Osteocyte (in vitro differentiated cells): ENCODE measurements around the gene ACVR1B. TPM values are rescaled to one million over a fixed set of nuclear protein-coding genes. Genes with fewer than 3 reads are reported as not detected.

Experiments
- DNase-seq: peaks from one replicate; pipeline ENCODE4 v3.0.0; 2021; ENCODE audit warnings: mixed read lengths; ENCODE audit not compliant: unreplicated experiment; ENCODE audit errors: extremely low spot score
- H3K27ac Mint-ChIP-seq: one replicate; pipeline ENCODE4 v1.8.0; 2021; ENCODE audit warnings: mild to moderate bottlenecking, mixed read lengths; ENCODE audit not compliant: unreplicated experiment
- H3K27me3 Mint-ChIP-seq: one replicate; pipeline ENCODE4 v1.8.0; 2021; ENCODE audit warnings: mixed read lengths; ENCODE audit not compliant: unreplicated experiment
- H3K36me3 Mint-ChIP-seq: one replicate; pipeline ENCODE4 v1.8.0; 2021; ENCODE audit warnings: mixed read lengths; ENCODE audit not compliant: unreplicated experiment
- H3K4me1 Mint-ChIP-seq: one replicate; pipeline ENCODE4 v1.8.0; 2021; ENCODE audit warnings: mixed read lengths; ENCODE audit not compliant: unreplicated experiment
- H3K4me3 Mint-ChIP-seq: one replicate; pipeline ENCODE4 v1.8.0; 2021; ENCODE audit warnings: mild to moderate bottlenecking, moderate library complexity, mixed read lengths; ENCODE audit not compliant: unreplicated experiment
- H3K9me3 Mint-ChIP-seq: one replicate; pipeline ENCODE4 v1.8.0; 2021; ENCODE audit warnings: mixed read lengths; ENCODE audit not compliant: unreplicated experiment
- total RNA-seq: library from RNA; stranded (reverse); gene quantifications from 2 replicates; pipeline ENCODE4 v1.2.1, GENCODE V29; 2021
- TF ChIP-seq, protein P1 (sequence below): fragments of 200-600 bp; sonication (generic); IDR thresholded peaks from 2 replicates; pipeline ENCODE4 v1.5.0; 2021; ENCODE audit warnings: antibody characterized with exemption, mild to moderate bottlenecking, moderate library complexity

Gene ACVR1B
- total RNA-seq, 1 donor from 2014 or later, result 15.8 TPM

DNA sequence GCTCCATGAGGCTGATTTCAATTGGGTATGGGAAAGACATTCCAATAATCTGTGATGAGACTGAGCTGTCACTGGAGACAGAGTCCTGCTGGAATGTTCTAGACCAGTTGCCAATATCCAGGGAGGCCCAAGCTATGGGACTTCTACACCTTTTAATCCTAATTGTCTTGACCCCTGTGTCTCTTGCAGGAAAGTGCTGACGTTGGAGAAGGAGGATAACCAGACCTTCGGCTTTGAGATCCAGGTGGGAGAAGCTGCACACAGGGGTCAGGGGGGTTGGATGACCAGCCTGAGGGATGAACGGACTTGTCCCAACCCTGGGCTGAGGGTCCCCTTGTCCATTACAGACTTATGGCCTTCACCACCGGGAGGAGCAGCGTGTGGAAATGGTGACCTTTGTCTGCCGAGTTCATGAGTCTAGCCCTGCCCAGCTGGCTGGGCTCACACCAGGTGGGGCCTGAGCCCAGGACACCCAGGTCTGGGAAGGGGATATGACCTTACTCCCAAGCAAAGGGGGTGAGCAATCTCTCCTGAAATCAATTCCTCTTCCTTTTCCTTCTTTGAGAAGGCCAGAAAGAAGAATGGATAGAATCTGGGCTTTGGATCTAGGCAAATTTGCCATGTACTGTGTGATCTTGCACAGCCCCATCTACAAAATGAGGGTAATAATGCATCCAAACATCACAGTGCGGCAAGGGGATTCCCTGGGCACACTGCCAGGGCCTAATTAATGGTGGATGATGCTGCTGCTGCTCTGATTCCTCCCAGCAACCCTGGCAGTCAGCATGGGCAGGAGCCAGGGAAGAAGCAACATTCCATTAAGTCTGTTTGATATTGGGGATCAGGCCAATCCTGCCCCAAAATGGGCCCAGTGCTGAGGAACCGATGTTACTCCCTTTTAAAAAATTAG is 59.4 kb downstream of the ACVR1B start:
- H3K27ac Mint-ChIP-seq, result peak overlapping the region; percentile 89
- no peaks in the 10 kb centered on the region for H3K27me3 Mint-ChIP-seq
- TF ChIP-seq, protein P1, sequence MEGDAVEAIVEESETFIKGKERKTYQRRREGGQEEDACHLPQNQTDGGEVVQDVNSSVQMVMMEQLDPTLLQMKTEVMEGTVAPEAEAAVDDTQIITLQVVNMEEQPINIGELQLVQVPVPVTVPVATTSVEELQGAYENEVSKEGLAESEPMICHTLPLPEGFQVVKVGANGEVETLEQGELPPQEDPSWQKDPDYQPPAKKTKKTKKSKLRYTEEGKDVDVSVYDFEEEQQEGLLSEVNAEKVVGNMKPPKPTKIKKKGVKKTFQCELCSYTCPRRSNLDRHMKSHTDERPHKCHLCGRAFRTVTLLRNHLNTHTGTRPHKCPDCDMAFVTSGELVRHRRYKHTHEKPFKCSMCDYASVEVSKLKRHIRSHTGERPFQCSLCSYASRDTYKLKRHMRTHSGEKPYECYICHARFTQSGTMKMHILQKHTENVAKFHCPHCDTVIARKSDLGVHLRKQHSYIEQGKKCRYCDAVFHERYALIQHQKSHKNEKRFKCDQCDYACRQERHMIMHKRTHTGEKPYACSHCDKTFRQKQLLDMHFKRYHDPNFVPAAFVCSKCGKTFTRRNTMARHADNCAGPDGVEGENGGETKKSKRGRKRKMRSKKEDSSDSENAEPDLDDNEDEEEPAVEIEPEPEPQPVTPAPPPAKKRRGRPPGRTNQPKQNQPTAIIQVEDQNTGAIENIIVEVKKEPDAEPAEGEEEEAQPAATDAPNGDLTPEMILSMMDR, result no peak
- H3K36me3 Mint-ChIP-seq, result peaks cover 2% of the 10 kb centered on the region
- no peaks in the 10 kb centered on the region for H3K9me3 Mint-ChIP-seq
- peak overlapping the region; percentile 35 for H3K4me3 Mint-ChIP-seq
- DNase-seq, result no peak
- H3K4me1 Mint-ChIP-seq, result peaks cover 36% of the 10 kb centered on the region

DNA sequence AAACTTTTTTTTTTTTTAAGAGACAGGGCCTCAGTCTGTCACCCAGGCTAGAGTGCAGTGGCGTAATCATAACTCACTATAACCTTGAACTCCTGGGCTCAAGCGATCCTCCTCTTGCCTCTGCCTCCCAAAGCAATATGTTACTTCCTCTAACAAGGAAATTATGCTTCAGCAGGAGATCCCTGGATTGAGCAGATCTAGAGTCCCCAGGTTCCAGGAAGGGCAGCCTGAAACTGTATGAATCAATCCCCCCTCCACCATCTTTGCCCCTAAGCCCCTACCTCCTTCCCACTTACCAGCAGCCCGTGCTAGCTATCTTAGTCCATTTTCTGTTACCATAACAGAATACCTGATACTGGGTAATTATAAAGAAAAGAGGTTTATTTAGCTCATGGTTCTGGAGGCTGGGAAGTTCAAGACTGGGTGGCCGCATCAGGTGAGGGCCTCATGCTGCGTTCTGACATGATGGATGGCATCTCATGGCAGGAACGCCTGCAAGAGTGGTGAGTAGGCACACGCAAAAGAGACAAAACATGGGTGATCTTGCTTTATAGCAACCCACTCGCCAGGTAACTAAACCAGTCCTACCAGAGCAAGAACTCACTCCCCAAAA is 60.2 kb downstream of the ACVR1B start:
- no peak overlapping the region for H3K4me3 Mint-ChIP-seq
- no peak overlapping the region for H3K27ac Mint-ChIP-seq
- TF ChIP-seq, protein P1, result no peak
- peaks cover 33% of the 10 kb centered on the region for H3K4me1 Mint-ChIP-seq
- DNase-seq, result no peak
- no peaks in the 10 kb centered on the region for H3K9me3 Mint-ChIP-seq
- peaks cover 2% of the 10 kb centered on the region for H3K36me3 Mint-ChIP-seq
- no peaks in the 10 kb centered on the region for H3K27me3 Mint-ChIP-seq

DNA sequence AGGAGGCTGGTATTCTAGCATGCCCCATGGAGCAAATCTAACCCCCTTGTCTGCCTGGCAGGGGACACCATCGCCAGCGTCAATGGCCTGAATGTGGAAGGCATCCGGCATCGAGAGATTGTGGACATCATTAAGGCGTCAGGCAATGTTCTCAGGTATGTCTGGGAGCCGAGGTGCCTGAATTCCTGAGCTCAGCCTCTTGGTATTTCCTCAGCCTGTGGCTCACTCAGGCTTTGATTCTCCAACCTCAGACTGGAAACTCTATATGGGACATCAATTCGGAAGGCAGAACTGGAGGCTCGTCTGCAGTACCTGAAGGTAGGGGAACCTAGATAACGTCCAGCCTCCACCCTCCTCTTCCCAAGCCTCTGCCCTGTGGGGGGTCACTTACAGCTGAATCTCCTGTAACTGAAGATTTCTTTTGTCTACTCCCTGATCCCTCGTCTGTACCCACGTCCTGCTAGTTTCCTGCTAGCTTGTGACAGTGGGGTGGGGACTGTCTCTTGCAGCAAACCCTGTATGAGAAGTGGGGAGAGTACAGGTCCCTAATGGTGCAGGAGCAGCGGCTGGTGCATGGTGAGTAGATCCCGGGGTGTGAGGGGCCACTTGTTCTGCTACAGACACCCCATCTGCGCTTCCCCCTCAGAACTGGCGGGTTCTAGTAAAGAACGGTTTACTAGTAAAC is 62.3 kb downstream of the ACVR1B start:
- H3K27me3 Mint-ChIP-seq, result no peaks in the 10 kb centered on the region
- H3K4me3 Mint-ChIP-seq, result no peak overlapping the region
- no peak overlapping the region for H3K27ac Mint-ChIP-seq
- TF ChIP-seq, protein P1, result no peak
- no peaks in the 10 kb centered on the region for H3K9me3 Mint-ChIP-seq
- no peak for DNase-seq
- peaks cover 21% of the 10 kb centered on the region for H3K4me1 Mint-ChIP-seq
- peaks cover 2% of the 10 kb centered on the region for H3K36me3 Mint-ChIP-seq

DNA sequence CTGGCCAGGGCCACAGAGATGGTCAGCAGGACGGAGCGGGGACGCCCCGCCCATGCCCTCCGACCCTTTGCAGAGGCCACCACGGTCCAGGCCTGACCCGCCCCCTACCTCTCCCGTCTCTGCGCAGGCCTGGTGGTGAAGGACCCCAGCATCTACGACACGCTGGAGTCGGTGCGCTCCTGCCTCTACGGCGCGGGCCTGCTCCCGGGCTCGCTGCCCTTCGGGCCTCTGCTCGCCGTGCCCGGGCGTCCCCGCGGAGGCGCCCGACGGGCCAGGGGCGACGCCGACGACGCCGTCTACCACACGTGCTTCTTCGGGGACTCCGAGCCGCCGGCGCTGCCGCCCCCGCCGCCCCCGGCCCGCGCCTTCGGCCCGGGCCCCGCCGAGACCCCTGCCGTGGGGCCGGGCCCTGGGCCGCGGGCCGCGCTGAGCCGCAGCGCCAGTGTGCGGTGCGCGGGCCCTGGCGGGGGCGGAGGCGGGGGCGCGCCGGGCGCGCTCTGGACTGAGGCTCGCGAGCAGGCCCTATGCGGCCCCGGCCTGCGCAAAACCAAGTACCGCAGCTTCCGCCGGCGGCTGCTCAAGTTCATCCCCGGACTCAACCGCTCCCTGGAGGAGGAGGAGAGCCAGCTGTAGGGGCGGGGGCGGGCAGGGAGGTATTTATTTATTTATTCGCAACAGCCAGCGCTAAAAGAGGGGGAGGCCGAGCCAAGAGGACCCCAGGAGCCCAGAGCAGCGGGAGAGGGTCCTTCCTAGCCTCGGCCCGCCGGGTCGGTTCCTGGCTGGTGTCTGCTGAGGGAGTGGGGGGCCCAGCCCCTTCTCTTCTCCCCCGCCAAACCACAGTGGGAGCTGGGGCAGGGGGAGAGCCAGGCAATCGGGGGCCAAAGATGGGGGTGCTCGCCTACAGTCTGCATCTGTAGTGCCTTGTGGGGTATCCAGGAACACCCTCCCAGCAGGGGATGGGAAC is 63.4 kb downstream of the ACVR1B start:
- Mint-ChIP-seq H3K36me3 (peaks cover 2% of the 10 kb centered on the region), H3K4me1 (peaks cover 12% of the 10 kb centered on the region), H3K27ac (no peak overlapping the region), H3K27me3 (no peaks in the 10 kb centered on the region), H3K9me3 (no peaks in the 10 kb centered on the region), H3K4me3 (no peak overlapping the region)
- TF ChIP-seq, protein P1, result no peak
- DNase-seq, result no peak
